SIG-M5 treated with dmso at 0.1 percent for 504 hours (cell line): Measurements from ENCODE around the gene UCP3.

Source experiments
- DNase-seq: peaks from one replicate; lab custom pipeline; 2025; ENCODE audit not compliant: unreplicated experiment; lab: John Stamatoyannopoulos, UW

UCP3 gene

DNA sequence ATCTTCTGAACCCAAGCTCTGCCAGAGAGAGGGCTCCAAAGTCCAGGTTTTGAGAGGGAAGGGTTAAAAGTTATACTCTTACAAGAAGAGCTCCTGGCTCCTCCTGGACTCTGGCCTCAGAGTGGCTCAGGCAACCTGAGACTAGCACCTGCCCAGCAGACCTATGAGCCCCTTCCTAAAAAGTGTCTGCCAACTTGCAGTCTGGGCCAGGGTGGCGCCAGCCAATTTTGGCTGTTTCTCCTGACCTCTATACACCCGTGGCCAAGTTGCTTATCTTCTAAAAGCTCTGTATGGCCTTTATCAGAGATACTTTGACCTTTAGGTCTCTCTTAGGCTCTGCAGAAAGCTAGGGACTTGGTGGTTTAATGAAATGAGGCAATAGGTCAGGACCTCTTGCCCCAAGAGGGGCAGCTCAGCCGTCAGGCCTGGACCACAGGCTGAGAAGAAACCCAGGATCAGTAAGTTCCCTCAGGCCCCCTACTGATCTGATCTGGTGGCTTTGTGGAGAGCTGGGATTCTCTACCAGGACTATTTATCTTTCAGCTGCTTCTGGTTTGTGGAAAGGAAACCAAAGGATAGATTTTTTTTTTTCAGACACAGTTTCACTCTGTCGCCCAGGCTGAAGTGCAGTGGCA, 10.3 kb upstream of the UCP3 start:
- no peak for DNase-seq

GRCh38 chr11:74018331-74019005, 9.6 kb upstream of the UCP3 start:
- peak; percentile 81 for DNase-seq

DNA sequence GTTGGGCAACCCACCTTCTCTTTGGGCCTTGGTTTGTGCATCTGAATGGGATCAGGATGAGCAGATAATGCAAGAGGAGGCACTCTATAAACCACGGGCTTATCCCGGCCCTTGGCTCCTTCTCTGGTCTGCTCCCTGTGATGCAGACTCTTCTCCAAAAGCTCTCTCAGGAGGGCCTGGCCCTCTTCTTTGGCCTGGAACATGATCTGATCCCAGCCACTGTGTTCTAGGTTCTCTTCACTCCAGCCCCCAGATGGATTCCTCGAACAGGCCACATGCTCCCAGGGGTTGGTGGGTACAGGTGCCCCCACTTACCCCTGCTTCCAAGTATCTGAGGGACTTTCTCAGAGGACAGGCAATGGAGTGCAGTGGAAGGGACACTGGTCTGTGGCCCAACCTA, 8.7 kb upstream of the UCP3 start:
- no peak for DNase-seq

DNA sequence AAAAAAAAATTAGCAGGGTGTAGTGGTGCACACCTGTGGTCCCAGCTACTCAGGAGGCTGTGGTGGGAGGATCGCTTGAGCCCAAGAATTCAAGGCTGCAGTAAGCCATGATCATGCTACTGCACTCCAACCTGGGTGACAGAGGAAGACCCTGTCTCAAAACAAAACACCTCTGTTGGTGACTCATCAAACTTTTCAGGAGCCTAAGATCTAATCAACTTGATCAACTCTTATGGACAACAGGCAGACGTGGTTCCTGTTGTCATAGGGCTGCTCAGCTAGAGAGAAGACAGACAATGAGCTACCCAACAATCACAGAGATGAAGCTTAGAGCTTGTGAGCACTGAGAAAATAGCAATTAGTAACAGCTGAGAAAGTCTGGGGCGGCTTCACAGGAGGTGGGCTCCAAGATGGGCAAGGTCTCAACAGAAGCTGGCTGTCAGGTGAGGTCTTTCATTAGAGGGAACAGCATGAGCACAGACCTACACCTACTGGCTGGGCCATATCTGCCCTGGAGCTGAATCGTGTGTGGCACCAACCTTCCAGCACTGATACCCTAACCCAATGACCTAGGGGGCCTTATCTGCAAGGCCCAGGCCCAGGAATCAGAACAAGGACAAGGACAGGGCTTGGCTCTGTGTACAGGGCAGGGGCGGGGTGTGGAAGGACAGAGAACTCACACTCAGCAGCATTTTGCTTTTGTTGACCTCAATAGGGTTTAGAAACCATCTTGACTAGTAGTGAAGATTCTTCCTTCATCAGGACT, 7.2 kb upstream of the UCP3 start:
- DNase-seq = no peak

DNA sequence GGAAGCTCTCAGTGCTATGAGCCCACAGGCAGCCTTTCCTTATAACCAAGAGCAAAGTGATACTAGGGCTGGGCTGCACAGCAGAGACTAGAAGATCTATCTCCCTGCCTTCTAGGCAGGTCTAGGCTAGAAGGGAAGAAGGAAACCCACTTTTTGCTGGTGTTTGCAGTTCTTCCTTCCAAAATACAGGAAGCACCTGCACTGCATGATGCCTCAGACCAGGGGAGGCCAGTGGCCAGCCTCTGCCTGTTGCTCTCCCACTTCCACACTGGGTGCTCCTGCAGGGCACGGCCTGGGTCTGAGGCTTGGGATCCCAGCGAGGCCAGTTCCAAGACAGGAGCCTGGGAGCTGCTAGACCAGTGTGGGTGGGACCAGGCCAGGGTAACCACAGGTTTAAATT, 6.0 kb upstream of the UCP3 start:
- no peak for DNase-seq

DNA sequence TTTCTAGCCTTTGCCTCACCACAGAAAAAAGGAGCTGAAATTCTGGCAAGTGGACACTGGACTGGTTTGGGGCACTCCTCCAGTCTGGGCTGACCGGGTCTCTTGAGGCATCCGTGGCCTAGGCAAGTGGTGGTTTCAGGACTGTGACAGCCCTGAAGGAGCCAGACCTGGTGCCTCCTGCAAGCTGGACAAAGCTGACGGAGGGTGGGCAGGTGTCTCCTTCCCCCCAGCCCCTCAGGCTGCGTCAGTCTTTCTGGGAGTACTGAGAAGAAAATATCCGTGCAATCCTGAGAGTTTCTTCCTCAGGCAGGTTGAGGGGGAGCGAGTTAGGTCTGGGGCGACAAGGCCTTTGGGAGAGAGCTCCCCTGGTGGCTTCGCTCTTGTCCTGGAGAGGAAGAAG, 4.3 kb upstream of the UCP3 start:
- DNase-seq = no peak

DNA sequence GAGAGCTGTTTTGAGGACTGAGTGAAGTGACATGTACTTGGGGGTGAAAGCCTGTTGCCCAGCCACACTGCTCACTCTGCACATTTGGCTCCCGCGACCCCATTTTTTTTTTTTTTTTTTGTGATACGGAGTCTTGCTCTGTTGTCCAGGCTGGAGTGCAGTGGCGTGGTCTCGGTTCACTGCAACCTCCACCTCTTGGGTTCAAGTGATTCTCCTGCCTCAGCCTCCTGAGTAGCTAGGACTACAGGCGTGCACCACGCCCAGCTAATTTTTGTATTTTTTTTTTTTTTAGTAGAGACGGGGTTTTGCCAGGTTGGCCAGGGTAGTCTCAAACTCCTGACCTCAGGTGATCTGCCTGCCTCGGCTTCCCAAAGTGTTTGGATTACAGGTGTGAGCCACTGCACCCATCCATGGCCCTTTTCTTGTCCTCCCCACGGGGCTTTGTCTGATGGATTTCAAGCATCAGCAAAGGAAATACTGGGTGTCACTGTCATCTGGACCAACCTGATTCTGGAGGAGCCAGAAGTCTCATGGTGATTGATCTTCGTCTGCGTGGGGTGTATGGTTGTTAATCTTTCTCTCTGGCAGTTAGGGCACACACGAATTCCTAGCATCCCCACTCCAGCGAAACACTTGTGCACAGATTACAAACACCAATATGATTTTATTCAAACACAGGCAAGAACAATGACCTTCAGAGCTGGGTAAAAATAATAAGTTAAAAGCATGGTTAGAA, 3.4 kb upstream of the UCP3 start:
- DNase-seq = no peak

DNA sequence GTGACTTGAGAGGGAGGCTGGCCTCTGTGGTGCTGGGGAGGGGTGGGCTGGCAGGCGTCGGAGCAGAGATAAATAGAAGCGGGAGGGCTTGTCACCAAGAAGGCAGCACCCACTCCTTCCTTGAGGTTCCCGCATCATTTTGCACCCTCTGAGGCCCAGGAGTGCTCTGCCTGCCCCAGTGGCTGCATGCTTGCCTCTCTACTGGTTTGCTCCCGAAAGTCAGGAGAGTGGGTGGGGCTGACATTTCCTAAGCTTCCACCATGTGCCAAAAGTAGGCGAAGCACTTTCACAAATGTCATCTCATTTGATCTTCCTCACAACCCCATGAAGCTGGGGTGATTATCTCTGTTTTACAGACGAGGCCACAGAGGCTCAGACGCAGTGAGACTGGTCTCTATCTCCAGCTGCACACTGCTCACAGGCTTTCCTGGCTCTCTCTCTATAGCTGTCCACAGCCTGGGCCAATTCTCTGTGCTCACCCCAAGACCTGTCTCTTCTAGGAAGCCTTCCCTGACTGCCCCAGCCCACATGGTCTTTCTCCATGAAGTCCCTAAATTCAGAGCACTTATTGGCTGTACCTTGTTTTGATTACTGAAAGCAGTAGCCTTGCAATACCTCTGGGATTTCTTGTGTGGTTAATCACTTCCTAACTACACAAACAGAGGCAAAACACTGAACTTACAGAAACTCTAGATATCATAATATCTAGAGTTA, 2.6 kb upstream of the UCP3 start:
- no peak for DNase-seq

DNA sequence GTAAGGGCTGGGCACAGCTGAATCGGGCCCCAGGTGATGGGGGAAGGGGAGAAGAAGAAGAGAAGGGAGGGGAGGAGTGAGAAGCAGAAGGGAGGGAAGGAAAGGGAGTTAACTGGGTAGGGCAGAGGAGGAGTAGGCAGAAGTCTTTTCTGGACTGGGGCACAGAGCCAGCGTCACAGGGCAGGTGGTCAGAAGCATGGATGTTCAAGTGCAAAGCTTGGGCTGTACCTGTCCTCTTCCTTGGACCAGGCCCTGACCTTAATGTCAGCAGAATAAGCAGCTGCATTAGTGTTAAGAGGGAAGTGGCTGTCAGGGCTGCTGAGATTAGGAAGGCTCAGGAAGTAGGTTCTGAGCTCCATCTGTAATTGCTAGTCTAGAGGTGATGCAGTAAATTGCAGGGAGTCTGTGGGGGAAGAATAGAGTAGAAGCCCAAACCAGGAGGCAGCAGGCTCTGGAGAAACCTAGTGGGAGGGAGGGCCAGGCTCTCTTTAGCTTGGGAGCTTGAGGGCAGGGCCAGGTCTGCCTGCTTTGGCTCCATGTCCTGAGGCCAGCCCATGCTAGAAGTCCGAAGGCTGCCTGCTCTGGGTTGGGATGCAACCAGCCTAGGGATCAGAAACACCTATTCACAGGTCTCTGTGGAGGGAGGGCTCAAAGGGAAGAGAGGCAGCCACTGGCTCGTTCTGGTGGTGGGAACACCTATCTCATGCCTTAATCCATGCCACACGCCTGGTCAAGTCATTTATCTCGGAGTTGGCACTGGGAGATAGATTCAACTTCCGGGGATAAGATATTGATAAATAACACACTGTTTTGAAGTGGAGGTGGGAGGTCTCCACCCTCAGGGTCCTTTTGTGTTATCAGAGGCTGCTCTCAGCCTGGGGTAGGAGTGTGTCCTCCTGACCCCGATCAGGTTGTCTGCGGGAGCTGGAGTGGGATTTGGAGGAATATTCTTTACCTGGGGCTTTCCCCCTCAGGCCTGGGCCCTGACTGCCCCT, 1.7 kb upstream of the UCP3 start:
- no peak for DNase-seq

DNA sequence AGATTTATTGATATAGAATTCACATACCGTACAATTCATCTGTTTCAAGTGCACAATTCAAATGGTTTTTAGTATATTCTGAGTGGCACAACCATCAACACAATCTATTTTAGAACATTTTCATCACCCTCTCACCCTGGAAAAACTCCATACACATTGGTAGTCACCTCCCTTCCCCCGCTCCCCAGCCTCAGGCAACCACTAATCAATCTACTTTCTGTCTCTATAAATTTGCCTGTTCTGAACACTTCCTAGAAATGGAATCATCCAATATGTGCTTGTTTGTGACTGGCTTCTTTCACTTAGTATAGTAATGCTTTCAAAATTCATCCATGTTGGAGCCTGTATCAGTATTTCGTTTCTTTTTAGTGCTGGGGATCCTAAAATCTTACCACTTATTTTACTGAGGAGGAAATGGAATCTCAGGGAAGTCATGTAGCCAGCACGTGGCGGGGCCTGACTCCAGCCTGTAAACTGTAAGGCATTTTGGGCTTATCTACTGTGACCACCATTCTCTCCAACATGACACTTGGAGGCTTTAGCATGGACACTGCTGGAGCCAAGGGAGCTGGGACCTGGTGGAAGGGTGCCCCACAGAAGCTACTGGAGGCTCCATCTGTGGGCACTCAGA, 905 bp upstream of the UCP3 start:
- DNase-seq = no peak

- DNase-seq = no peak
These were observed 304 bp upstream of the UCP3 start for GRCh38 chr11:74009230-74009547.

- DNase-seq = no peak
These were observed 1.1 kb downstream of the UCP3 start for GRCh38 chr11:74007691-74008372.

GRCh38 chr11:74006743-74007304, 2.1 kb downstream of the UCP3 start:
- DNase-seq = no peak

DNA sequence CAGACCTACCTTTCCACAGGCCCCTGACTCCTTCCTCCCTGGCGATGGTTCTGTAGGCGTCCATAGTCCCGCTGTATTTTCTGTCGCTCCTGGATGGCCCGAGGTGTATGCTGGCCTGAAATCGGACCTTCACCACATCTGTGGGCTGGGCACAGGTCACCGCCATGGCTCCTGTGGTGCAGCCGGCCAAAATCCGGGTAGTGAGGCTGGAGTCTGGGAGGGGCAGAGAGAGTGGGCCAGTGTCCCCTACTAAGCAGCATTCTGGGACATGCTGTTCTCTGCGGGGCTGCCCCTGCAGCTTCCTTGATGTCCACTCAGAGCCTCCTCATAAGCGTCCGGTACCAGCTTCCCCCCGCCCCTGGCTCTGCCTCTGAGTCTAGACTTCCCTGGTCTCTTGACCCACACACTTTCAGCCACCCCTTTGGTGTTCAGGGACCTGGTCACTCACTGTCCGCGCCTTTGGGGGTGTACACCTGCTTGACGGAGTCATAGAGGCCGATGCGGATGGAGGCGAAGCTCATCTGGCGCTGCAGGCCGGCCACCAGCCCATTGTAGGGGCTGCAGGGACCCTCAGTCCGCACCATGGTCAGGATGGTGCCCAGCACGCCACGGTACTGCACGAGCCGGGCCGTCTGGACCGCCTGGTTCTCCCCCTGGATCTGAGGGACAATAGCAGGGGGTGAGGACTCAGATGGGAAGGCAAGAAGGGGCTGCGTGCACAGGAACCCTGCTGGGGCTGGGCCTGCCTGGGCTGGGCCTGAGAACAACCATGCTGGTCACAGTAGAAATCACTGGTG, 3.0 kb downstream of the UCP3 start:
- no peak for DNase-seq

GRCh38 chr11:74004759-74005615, 3.9 kb downstream of the UCP3 start:
- no peak for DNase-seq

- no peak for DNase-seq
These were observed 4.7 kb downstream of the UCP3 start for GRCh38 chr11:74004046-74004695.
